ENCODE data around the gene AGO3. TPM values are rescaled to one million over a fixed set of nuclear protein-coding genes. Genes with fewer than 3 reads are reported as not detected.

The AGO3 gene
- total and polyA plus RNA-seq, 10 of the 15 experiments (the other 5 are each of a cell fraction or from before 2014, with no cell fraction given): 3.9 to 35.2 (median 12.5) TPM

DNA sequence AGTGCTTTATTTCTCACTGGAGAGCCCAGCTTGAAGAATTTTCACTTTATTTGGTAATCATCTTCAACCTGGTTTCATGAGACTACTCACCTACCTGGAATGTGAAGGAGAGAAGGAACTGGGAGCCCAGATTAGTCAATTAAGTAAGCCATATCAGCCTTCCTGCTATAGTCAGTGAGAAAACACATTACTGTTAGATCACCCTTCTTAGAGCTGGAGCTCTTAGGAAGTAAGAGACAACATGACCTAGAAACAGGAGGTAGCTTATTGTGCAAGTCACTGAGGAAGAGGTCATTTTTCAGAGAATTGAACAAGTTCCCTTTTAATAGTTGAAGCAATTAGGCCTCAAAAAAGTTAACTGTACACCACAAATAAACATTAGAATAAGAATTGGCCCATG lies 103.8 kb downstream of the AGO3 start:
- H3K79me2 ChIP-seq (ENCODE audit: control insufficient read depth, insufficient read depth, low read length): no peaks in the 10 kb centered on the region
- H3K9ac ChIP-seq (ENCODE audit: control insufficient read depth, insufficient read depth, low read length): no peak overlapping the region
- ChIA-PET CTCF (no interaction called here), SMC1A (ENCODE audit: uncharacterized antibody, unreplicated experiment) (interaction anchor here (0.6 kb wide), 2 partner anchors 9 to 185 kb away, joined by 3 read pairs; no protein-coding TSS in a partner anchor), RAD21 (ENCODE audit: unreplicated experiment) (no interaction called here), POLR2A (no interaction called here)
- no peaks in the 10 kb centered on the region for H3K27me3 ChIP-seq (replicated peaks in 1 of 2; ENCODE audit: control insufficient read depth in 2 of 2, insufficient read depth in 2 of 2, low read length in 1 of 2)
- no peaks in the 10 kb centered on the region for H4K20me1 ChIP-seq (ENCODE audit: control insufficient read depth, insufficient read depth)
- H3K27ac ChIP-seq (ENCODE audit: control insufficient read depth, insufficient read depth): no peak overlapping the region
- ATAC-seq: no peak
- 0 out of 4 replicates have a peak, but pooled peaks cover 0 to 3% of the 10 kb centered on the region in 2 experiments for H3K36me3 ChIP-seq (ENCODE audit: control insufficient read depth in 2 of 2, insufficient read depth in 2 of 2, low read length in 1 of 2)
- H3K9me3 ChIP-seq (replicated peaks; ENCODE audit: control insufficient read depth, insufficient read depth, low read length): no peaks in the 10 kb centered on the region
- H3K4me1 ChIP-seq (ENCODE audit: control insufficient read depth, insufficient read depth, low read length): no peaks in the 10 kb centered on the region
- DNase-seq (ENCODE audit: low read depth, low spot score): no peak
- no peak overlapping the region for H3K4me2 ChIP-seq (ENCODE audit: control insufficient read depth, insufficient read depth)
- intact Hi-C loops (cut with micrococcal nuclease; ENCODE audit: unreplicated experiment): no loop called here
- H3K4me3 ChIP-seq: no peak overlapping the region
- H2AFZ ChIP-seq (ENCODE audit: control insufficient read depth, low read depth, low read length): no peak overlapping the region
- in situ Hi-C loops (cut with MboI): no loop called here
- no peak for FAIRE-seq
- no TSS peak for BruUV-seq (replicated peaks)
- TF ChIP-seq RCOR1 (conservative IDR thresholded peaks at IDR 0.05; ENCODE audit: low read depth, low read length) (no peak), HDGF (IDR thresholded peaks at IDR 0.05) (no peak), HCFC1 (IDR thresholded peaks at IDR 0.05; ENCODE audit: low read length) (no peak), ZNF622 (IDR thresholded peaks at IDR 0.05) (no peak), MXI1 (IDR thresholded peaks at IDR 0.05; ENCODE audit: low read depth, low read length) (no peak), POLR2A (IDR thresholded peaks at IDR 0.05; ENCODE audit: low read depth, low read length) (no peak), ASH2L (IDR thresholded peaks at IDR 0.05; ENCODE audit: borderline replicate concordance, low read depth) (no peak), EZH2 (IDR thresholded peaks at IDR 0.05; ENCODE audit: borderline replicate concordance, control insufficient read depth, low read depth, low read length) (no peak), POU2F2 (IDR thresholded peaks at IDR 0.05; ENCODE audit: borderline replicate concordance, low read depth, low read length) (no peak), ZNF217 (IDR thresholded peaks at IDR 0.05) (no peak), GABPA (IDR thresholded peaks at IDR 0.05; ENCODE audit: low read depth) (no peak), TCF3 (IDR thresholded peaks at IDR 0.05; ENCODE audit: borderline replicate concordance, insufficient read depth, low read depth, low read length) (no peak)
- TF ChIP-seq, protein P1, sequence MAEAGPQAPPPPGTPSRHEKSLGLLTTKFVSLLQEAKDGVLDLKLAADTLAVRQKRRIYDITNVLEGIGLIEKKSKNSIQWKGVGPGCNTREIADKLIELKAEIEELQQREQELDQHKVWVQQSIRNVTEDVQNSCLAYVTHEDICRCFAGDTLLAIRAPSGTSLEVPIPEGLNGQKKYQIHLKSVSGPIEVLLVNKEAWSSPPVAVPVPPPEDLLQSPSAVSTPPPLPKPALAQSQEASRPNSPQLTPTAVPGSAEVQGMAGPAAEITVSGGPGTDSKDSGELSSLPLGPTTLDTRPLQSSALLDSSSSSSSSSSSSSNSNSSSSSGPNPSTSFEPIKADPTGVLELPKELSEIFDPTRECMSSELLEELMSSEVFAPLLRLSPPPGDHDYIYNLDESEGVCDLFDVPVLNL (IDR thresholded peaks at IDR 0.05; ENCODE audit: low read depth, low read length): no peak
- TF ChIP-seq, protein P2, sequence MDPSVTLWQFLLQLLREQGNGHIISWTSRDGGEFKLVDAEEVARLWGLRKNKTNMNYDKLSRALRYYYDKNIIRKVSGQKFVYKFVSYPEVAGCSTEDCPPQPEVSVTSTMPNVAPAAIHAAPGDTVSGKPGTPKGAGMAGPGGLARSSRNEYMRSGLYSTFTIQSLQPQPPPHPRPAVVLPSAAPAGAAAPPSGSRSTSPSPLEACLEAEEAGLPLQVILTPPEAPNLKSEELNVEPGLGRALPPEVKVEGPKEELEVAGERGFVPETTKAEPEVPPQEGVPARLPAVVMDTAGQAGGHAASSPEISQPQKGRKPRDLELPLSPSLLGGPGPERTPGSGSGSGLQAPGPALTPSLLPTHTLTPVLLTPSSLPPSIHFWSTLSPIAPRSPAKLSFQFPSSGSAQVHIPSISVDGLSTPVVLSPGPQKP (IDR thresholded peaks at IDR 0.05; ENCODE audit: low read depth, low read length): no peak
- TF ChIP-seq, protein P3, sequence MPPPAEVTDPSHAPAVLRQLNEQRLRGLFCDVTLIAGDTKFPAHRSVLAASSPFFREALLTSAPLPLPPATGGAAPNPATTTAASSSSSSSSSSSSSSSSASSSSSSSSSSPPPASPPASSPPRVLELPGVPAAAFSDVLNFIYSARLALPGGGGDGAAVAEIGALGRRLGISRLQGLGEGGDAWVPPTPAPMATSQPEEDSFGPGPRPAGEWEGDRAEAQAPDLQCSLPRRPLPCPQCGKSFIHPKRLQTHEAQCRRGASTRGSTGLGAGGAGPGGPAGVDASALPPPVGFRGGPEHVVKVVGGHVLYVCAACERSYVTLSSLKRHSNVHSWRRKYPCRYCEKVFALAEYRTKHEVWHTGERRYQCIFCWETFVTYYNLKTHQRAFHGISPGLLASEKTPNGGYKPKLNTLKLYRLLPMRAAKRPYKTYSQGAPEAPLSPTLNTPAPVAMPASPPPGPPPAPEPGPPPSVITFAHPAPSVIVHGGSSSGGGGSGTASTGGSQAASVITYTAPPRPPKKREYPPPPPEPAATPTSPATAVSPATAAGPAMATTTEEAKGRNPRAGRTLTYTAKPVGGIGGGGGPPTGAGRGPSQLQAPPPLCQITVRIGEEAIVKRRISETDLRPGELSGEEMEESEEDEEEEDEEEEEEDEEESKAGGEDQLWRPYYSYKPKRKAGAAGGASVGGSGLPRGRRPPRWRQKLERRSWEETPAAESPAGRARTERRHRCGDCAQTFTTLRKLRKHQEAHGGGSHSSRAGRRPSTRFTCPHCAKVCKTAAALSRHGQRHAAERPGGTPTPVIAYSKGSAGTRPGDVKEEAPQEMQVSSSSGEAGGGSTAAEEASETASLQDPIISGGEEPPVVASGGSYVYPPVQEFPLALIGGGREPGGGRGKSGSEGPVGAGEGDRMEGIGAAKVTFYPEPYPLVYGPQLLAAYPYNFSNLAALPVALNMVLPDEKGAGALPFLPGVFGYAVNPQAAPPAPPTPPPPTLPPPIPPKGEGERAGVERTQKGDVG (CRISPR knock-in tag; IDR thresholded peaks at IDR 0.05): no peak
- TF ChIP-seq, protein P4, sequence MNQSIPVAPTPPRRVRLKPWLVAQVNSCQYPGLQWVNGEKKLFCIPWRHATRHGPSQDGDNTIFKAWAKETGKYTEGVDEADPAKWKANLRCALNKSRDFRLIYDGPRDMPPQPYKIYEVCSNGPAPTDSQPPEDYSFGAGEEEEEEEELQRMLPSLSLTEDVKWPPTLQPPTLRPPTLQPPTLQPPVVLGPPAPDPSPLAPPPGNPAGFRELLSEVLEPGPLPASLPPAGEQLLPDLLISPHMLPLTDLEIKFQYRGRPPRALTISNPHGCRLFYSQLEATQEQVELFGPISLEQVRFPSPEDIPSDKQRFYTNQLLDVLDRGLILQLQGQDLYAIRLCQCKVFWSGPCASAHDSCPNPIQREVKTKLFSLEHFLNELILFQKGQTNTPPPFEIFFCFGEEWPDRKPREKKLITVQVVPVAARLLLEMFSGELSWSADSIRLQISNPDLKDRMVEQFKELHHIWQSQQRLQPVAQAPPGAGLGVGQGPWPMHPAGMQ (IDR thresholded peaks at IDR 0.05; ENCODE audit: borderline replicate concordance): no peak
- TF ChIP-seq, protein P5, sequence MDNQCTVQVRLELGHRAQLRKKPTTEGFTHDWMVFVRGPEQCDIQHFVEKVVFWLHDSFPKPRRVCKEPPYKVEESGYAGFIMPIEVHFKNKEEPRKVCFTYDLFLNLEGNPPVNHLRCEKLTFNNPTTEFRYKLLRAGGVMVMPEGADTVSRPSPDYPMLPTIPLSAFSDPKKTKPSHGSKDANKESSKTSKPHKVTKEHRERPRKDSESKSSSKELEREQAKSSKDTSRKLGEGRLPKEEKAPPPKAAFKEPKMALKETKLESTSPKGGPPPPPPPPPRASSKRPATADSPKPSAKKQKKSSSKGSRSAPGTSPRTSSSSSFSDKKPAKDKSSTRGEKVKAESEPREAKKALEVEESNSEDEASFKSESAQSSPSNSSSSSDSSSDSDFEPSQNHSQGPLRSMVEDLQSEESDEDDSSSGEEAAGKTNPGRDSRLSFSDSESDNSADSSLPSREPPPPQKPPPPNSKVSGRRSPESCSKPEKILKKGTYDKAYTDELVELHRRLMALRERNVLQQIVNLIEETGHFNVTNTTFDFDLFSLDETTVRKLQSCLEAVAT (IDR thresholded peaks at IDR 0.05): no peak
- TF ChIP-seq, protein P6, sequence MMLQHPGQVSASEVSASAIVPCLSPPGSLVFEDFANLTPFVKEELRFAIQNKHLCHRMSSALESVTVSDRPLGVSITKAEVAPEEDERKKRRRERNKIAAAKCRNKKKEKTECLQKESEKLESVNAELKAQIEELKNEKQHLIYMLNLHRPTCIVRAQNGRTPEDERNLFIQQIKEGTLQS (IDR thresholded peaks at IDR 0.05; ENCODE audit: borderline replicate concordance, extremely low read depth, low read depth, low read length): no peak
